Mesendoderm (in vitro differentiated cells): Measurements from ENCODE around the gene MRPL53.
A peak's percentile ranks its signal among the peaks of the same experiment; 100 is the strongest.

Experiments
- DNase-seq: peaks from one replicate; pipeline ENCODE4 v3.0.0; 2013
- H2AK5ac ChIP-seq: 2 replicates; pipeline ENCODE4 v1.6.1; 2013; ENCODE audit warnings: low read length, inconsistent platforms
- H2BK120ac ChIP-seq: 2 replicates; pipeline ENCODE4 v1.6.1; 2013; ENCODE audit warnings: low read depth, mild to moderate bottlenecking, low read length, moderate library complexity, mixed read lengths
- H2BK15ac ChIP-seq: replicated peaks from 2 replicates; pipeline ENCODE4 v1.6.1; 2013; ENCODE audit warnings: low read depth, mild to moderate bottlenecking, moderate library complexity
- H2BK5ac ChIP-seq: 2 replicates; pipeline ENCODE4 v1.6.1; 2013; ENCODE audit warnings: low read length, inconsistent platforms
- H3K18ac ChIP-seq: 2 replicates; pipeline ENCODE4 v1.6.1; 2013; ENCODE audit warnings: mild to moderate bottlenecking, low read length, mixed read lengths
- H3K23ac ChIP-seq: one replicate; pipeline ENCODE4 v1.6.1; 2013; ENCODE audit warnings: low read length
- H3K27ac ChIP-seq: 2 replicates; pipeline ENCODE4 v1.5.1; 2013; ENCODE audit warnings: low read depth, mild to moderate bottlenecking, inconsistent platforms, low read length, moderate library complexity
- H3K27me3 ChIP-seq: 2 replicates; pipeline ENCODE4 v1.6.1; 2013; ENCODE audit warnings: low read length, control low read depth, mild to moderate bottlenecking, inconsistent platforms; ENCODE audit not compliant: insufficient read depth, poor library complexity
- H3K36me3 ChIP-seq: 2 replicates; pipeline ENCODE4 v1.6.1; 2013; ENCODE audit warnings: low read length, inconsistent platforms; ENCODE audit not compliant: control insufficient read depth, insufficient read depth
- H3K4ac ChIP-seq: one replicate; pipeline ENCODE4 v1.6.1; 2013; ENCODE audit warnings: low read depth, mild to moderate bottlenecking, low read length, moderate library complexity
- H3K4me1 ChIP-seq: 2 replicates; pipeline ENCODE4 v1.6.1; 2013; ENCODE audit warnings: low read depth, low read length, inconsistent platforms; ENCODE audit not compliant: control insufficient read depth
- H3K4me2 ChIP-seq: 2 replicates; pipeline ENCODE4 v1.6.1; 2013; ENCODE audit warnings: low read length
- H3K4me3 ChIP-seq: 2 replicates; pipeline ENCODE4 v1.5.1; 2013; ENCODE audit warnings: mild to moderate bottlenecking, low read length
- H3K56ac ChIP-seq: one replicate; pipeline ENCODE4 v1.6.1; 2013; ENCODE audit warnings: low read length
- H3K79me1 ChIP-seq: 2 replicates; pipeline ENCODE4 v1.6.1; 2013; ENCODE audit warnings: low read length, inconsistent platforms
- H3K79me2 ChIP-seq: 2 replicates; pipeline ENCODE4 v1.6.1; 2013; ENCODE audit warnings: mild to moderate bottlenecking, low read length; ENCODE audit not compliant: control insufficient read depth, insufficient read depth
- H3K9ac ChIP-seq: 2 replicates; pipeline ENCODE4 v1.6.1; 2013; ENCODE audit warnings: low read length, inconsistent platforms
- H4K5ac ChIP-seq: one replicate; pipeline ENCODE4 v1.6.1; 2013; ENCODE audit warnings: low read length
- H4K8ac ChIP-seq: one replicate; pipeline ENCODE4 v1.6.1; 2013; ENCODE audit warnings: low read depth, mild to moderate bottlenecking, control low read depth, low read length, moderate library complexity
- WGBS: extraction: QIAGEN DNeasy Blood & Tissue Kit; methylation state at CpG from one replicate; pipeline ENCODE4 v1.1.7; 2013; ENCODE audit warnings: low lambda C conversion rate, missing lambda C conversion rate; ENCODE audit not compliant: insufficient coverage; ENCODE audit errors: extremely low coverage; 5-methylcytosine and 5-hydroxymethylcytosine counted together

Gene MRPL53

DNA sequence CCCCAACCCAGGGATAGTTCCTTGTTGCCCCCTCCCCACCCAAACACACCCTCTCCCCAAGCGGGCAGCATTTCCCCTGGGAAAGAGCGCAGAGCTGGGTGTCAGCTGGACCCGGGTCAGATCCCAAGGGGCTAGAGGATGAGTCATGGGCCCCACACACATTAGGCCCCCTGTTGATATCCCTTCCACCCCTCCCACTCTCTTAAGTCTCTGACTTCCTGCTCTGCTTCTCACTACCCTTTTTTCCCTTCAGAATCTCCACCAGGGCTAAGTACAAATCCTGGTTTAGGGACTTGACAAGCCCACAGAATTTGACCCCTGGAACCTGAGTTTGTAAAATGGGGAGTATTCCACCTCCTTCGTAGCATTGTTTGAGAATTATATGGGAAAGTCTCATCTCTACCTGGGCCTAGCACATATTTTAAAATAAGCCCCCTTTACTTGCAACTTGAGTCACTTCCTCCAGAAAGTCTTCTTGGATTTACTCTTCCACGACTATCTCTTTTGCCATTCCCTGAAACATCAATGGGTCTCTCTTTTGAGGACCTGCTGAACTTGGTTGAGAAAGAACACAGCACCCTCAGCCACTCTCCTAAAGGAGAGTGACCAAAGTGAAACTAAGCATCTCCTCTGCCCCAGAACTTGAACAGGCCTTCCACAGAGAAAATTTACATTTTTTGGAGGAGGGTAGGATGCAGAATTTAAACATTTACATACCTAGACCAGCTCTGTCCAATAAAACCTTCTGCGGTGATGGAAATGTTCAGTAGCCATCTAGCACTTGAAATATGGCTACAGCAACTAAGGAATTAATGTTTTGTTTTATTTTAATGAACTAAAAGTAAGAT is 35.4 kb downstream of the MRPL53 start:
- Histone ChIP-seq H3K27me3 (no peaks in the 10 kb centered on the region), H3K4me3 (no peak overlapping the region), H3K79me2 (peaks cover 56% of the 10 kb centered on the region), H3K79me1 (peaks cover 45% of the 10 kb centered on the region), H3K4me1 (peaks cover 18% of the 10 kb centered on the region), H3K36me3 (peaks cover 4% of the 10 kb centered on the region), H2AK5ac (no peak overlapping the region), H3K18ac (peak overlapping the region; percentile 25), H2BK5ac (no peak overlapping the region), H3K4ac (no peak overlapping the region), H4K5ac (no peak overlapping the region), H2BK120ac (no peak overlapping the region), H3K4me2 (no peak overlapping the region), H3K27ac (no peak overlapping the region), H3K56ac (peak overlapping the region; percentile 56), H3K9ac (peak overlapping the region; percentile 24), H4K8ac (no peak overlapping the region), H3K23ac (no peak overlapping the region), H2BK15ac (no peak overlapping the region)
- no CpG with 5 or more reads among the region's 6 CpGs for WGBS
- peak; percentile 65 for DNase-seq

DNA sequence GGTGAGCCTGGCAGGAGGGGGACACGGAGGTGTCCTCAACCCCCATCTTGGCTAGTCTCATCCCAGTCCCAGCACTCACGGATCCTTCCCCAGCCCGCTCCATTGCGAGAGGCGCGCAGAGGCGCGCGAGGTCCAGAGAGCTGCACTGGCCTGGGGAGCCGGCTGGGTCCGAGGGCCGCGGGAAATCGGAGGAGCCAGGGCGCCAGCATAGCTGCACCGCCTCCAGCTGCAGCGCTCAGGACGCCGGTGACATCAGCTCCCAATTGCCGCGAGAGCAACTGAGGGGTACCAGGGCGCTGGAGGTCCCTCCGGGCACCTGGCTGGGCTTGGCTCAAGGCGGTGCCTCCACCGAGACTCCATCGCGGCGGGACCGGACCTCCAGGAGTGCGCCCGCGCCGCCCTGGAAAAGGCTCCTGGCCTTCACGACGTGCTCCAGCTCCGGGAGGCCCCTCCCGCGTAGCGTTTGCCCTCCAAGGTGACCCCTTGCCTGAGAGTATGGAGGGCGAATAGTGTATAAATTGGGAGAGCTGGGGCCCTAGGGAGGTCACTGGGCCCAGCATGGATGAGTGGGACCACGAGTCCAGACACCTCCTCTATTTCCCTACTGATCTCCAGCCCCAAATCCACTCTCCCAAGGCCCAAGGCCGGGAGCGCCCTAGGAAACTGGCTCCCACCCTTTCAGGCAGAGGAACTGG is 36.2 kb downstream of the MRPL53 start:
- no CpG with 5 or more reads among the region's 43 CpGs for WGBS
- no peak overlapping the region for H2BK5ac ChIP-seq
- H3K9ac ChIP-seq, result peak overlapping the region; percentile 13
- peaks cover 46% of the 10 kb centered on the region for H3K79me1 ChIP-seq
- H2BK120ac ChIP-seq, result no peak overlapping the region
- H4K8ac ChIP-seq, result no peak overlapping the region
- H2AK5ac ChIP-seq, result no peak overlapping the region
- H3K4me2 ChIP-seq, result no peak overlapping the region
- DNase-seq, result no peak
- H3K4me3 ChIP-seq, result no peak overlapping the region
- H3K27me3 ChIP-seq, result no peaks in the 10 kb centered on the region
- peaks cover 18% of the 10 kb centered on the region for H3K4me1 ChIP-seq
- H3K56ac ChIP-seq, result peak overlapping the region; percentile 56
- peaks cover 5% of the 10 kb centered on the region for H3K36me3 ChIP-seq
- H3K4ac ChIP-seq, result no peak overlapping the region
- peak overlapping the region; percentile 25 for H3K18ac ChIP-seq
- H2BK15ac ChIP-seq, result no peak overlapping the region
- H4K5ac ChIP-seq, result no peak overlapping the region
- H3K23ac ChIP-seq, result no peak overlapping the region
- H3K79me2 ChIP-seq, result peaks cover 54% of the 10 kb centered on the region
- no peak overlapping the region for H3K27ac ChIP-seq

DNA sequence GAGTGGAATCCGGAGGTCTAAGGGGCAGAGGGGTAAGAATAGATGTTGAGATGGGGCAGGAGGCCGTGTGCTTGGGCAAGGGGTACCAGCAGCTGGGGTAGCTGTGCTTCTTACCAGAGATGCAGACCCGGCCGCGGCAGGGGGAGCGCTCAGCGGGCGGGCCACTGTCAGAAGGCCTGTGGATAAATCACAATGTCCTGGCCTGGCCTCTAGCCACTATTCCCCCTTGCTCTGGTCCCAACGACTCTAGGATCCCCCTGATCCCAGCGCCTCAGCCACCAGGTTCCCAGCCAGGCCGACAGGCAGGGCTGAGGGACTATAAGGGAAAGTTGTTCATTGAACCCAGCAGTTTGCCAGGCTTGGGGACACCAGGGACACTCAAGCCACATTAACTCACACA is 42.0 kb downstream of the MRPL53 start:
- WGBS, result no CpG with 5 or more reads among the region's 11 CpGs
- Histone ChIP-seq H3K4me3 (no peak overlapping the region), H3K4me2 (no peak overlapping the region), H3K4ac (no peak overlapping the region), H3K18ac (no peak overlapping the region), H4K5ac (no peak overlapping the region), H2BK15ac (no peak overlapping the region), H3K79me2 (peaks cover 6% of the 10 kb centered on the region), H3K79me1 (peaks cover 12% of the 10 kb centered on the region), H3K27me3 (no peaks in the 10 kb centered on the region), H3K4me1 (peaks cover 13% of the 10 kb centered on the region), H3K56ac (no peak overlapping the region), H2BK5ac (no peak overlapping the region), H2BK120ac (no peak overlapping the region), H3K27ac (no peak overlapping the region), H2AK5ac (no peak overlapping the region), H3K36me3 (peaks cover 11% of the 10 kb centered on the region), H3K23ac (no peak overlapping the region), H3K9ac (no peak overlapping the region), H4K8ac (no peak overlapping the region)
- DNase-seq, result no peak

- H2BK120ac ChIP-seq, result no peak overlapping the region
- H3K79me1 ChIP-seq, result peaks cover 7% of the 10 kb centered on the region
- no peaks in the 10 kb centered on the region for H3K27me3 ChIP-seq
- peaks cover 1% of the 10 kb centered on the region for H3K79me2 ChIP-seq
- H3K4me1 ChIP-seq, result peaks cover 13% of the 10 kb centered on the region
- H3K36me3 ChIP-seq, result peaks cover 12% of the 10 kb centered on the region
- WGBS, result no CpG with 5 or more reads among the region's 18 CpGs
- H3K56ac ChIP-seq, result no peak overlapping the region
- H3K9ac ChIP-seq, result no peak overlapping the region
- no peak for DNase-seq
- no peak overlapping the region for H4K5ac ChIP-seq
- H2BK15ac ChIP-seq, result no peak overlapping the region
- no peak overlapping the region for H3K27ac ChIP-seq
- H2AK5ac ChIP-seq, result no peak overlapping the region
- H3K4me2 ChIP-seq, result no peak overlapping the region
- H3K4me3 ChIP-seq, result no peak overlapping the region
- no peak overlapping the region for H4K8ac ChIP-seq
- H3K18ac ChIP-seq, result no peak overlapping the region
- H2BK5ac ChIP-seq, result no peak overlapping the region
- H3K23ac ChIP-seq, result no peak overlapping the region
- H3K4ac ChIP-seq, result no peak overlapping the region
These were observed 42.7 kb downstream of the MRPL53 start for GRCh38 chr2:74429487-74430451.

DNA sequence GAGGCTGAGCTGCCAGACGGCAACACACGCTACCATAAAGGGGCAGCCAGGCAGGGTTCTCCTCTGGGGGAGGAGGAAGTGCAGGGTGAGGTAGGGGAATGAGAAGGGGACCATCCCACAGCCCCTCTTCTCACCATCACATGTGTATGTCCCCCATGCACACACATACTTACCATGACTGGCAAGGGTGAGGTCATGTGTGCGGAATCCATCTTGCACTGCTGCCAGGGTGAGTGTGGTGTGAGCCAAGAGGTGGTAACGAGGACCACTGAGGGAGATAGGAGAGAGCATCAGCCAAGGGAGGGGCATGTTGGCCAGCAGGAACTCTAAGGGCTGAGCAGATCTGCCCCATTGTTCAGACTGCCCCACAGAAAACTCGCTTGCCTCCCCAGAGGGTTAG is 43.8 kb downstream of the MRPL53 start:
- H3K23ac ChIP-seq, result no peak overlapping the region
- H3K4me1 ChIP-seq, result peaks cover 13% of the 10 kb centered on the region
- peaks cover 12% of the 10 kb centered on the region for H3K36me3 ChIP-seq
- H3K4ac ChIP-seq, result no peak overlapping the region
- H3K79me1 ChIP-seq, result peaks cover 6% of the 10 kb centered on the region
- no peak overlapping the region for H3K18ac ChIP-seq
- no peaks in the 10 kb centered on the region for H3K79me2 ChIP-seq
- no peak overlapping the region for H3K4me2 ChIP-seq
- H2BK120ac ChIP-seq, result no peak overlapping the region
- H3K9ac ChIP-seq, result no peak overlapping the region
- no peak overlapping the region for H2BK5ac ChIP-seq
- H3K4me3 ChIP-seq, result no peak overlapping the region
- no peak overlapping the region for H4K8ac ChIP-seq
- H2AK5ac ChIP-seq, result no peak overlapping the region
- no peak overlapping the region for H3K27ac ChIP-seq
- WGBS, result no CpG with 5 or more reads among the region's 5 CpGs
- no peak overlapping the region for H2BK15ac ChIP-seq
- no peak overlapping the region for H4K5ac ChIP-seq
- no peaks in the 10 kb centered on the region for H3K27me3 ChIP-seq
- H3K56ac ChIP-seq, result no peak overlapping the region
- no peak for DNase-seq
